Measurements from ENCODE around the gene RBPJL. TPM values are rescaled to one million over a fixed set of nuclear protein-coding genes. Genes with fewer than 3 reads are reported as not detected.

The RBPJL gene
- total and polyA plus RNA-seq, 2 of the 13 experiments (the other 11 are each of a cell fraction or from before 2014, with no cell fraction given), result not detected

- FAIRE-seq (peak; percentile 21), DNase-seq (ENCODE audit: low spot score) (no peak), ATAC-seq (no peak)
- H4K20me1 ChIP-seq (ENCODE audit: insufficient read depth, low read length), result no peaks in the 10 kb centered on the region
- H3K4me2 ChIP-seq (ENCODE audit: low read depth, low read length), result no peak overlapping the region
- in situ Hi-C loops (cut with HindIII; ENCODE audit: extremely low pct_ligation_motif_present, low pct_unique_long_range_greater_than_20kb) (no loop called here), intact Hi-C loops (cut with micrococcal nuclease; ENCODE audit: unreplicated experiment) (no loop called here)
- no peak overlapping the region for H2AFZ ChIP-seq (ENCODE audit: low read length)
- BruUV-seq (replicated peaks), result no TSS peak
- ChIA-PET CTCF (ENCODE audit: low intra/inter-chr PET ratio, low total read pairs) (no interaction called here), POLR2A (no interaction called here)
- no peaks in the 10 kb centered on the region for H3K4me1 ChIP-seq (ENCODE audit: insufficient read depth, low read length)
- no peak overlapping the region for H3K27ac ChIP-seq (ENCODE audit: extremely low read length, insufficient read depth, low read length)
- H3K36me3 ChIP-seq (replicated peaks in 1 of 2; ENCODE audit: control insufficient read depth in 1 of 2, insufficient read depth in 2 of 2, low read length in 2 of 2), result no peaks in the 10 kb centered on the region
- peaks cover 0 to 21% of the 10 kb centered on the region in 2 experiments; a peak in 3 of 5 replicates for H3K27me3 ChIP-seq (ENCODE audit: control insufficient read depth in 1 of 2, insufficient read depth in 2 of 2, low read length in 2 of 2)
- WGBS (ENCODE audit: low lambda C conversion rate), result under 1% methylated on average over 7 of the region's 7 CpGs
- no peaks in the 10 kb centered on the region for H3K9me3 ChIP-seq (ENCODE audit: low read length)
- no peaks in the 10 kb centered on the region for H3K79me2 ChIP-seq (ENCODE audit: insufficient read depth, low read length)
- H3K4me3 ChIP-seq (replicated peaks in 1 of 3; ENCODE audit: insufficient read depth in 1 of 3, low read depth in 2 of 3, low read length in 3 of 3), result no peak overlapping the region
- H3K9ac ChIP-seq (ENCODE audit: insufficient read depth, low read depth, low read length), result no peak overlapping the region
- TF ChIP-seq IKZF1 (IDR thresholded peaks at IDR 0.05), result peak; percentile 98
- TF ChIP-seq RAD51 (IDR thresholded peaks at IDR 0.05; ENCODE audit: borderline replicate concordance), result peak; percentile 47; the same call in 1 of the 2 replicates
- TF ChIP-seq ADNP (CRISPR knock-in tag; IDR thresholded peaks at IDR 0.05), result no peak
- TF ChIP-seq ZNF207 (IDR thresholded peaks at IDR 0.05; ENCODE audit: borderline replicate concordance), result 0 out of 2 replicates have a peak, but pooled peaks have one; percentile 69
- no peak for TF ChIP-seq BRD4 (CRISPR knock-in tag; IDR thresholded peaks at IDR 0.05)
- no peak for TF ChIP-seq SMYD3 (CRISPR knock-in tag; IDR thresholded peaks at IDR 0.05)
- peak; percentile 97 for TF ChIP-seq ZNF282 (IDR thresholded peaks at IDR 0.05; ENCODE audit: partially characterized antibody)
- TF ChIP-seq FOXA1 (IDR thresholded peaks at IDR 0.05), result peak; percentile 76
- no peak for TF ChIP-seq FOXA1 (CRISPR knock-in tag; IDR thresholded peaks at IDR 0.05)
- TF ChIP-seq ZKSCAN1 (IDR thresholded peaks at IDR 0.05; ENCODE audit: low read length), result peak; percentile 69; the same call in 1 of the 2 replicates
- TF ChIP-seq FOXK2 (IDR thresholded peaks at IDR 0.05), result peak; percentile 52; the same call in 1 of the 2 replicates
- TF ChIP-seq, protein P1, sequence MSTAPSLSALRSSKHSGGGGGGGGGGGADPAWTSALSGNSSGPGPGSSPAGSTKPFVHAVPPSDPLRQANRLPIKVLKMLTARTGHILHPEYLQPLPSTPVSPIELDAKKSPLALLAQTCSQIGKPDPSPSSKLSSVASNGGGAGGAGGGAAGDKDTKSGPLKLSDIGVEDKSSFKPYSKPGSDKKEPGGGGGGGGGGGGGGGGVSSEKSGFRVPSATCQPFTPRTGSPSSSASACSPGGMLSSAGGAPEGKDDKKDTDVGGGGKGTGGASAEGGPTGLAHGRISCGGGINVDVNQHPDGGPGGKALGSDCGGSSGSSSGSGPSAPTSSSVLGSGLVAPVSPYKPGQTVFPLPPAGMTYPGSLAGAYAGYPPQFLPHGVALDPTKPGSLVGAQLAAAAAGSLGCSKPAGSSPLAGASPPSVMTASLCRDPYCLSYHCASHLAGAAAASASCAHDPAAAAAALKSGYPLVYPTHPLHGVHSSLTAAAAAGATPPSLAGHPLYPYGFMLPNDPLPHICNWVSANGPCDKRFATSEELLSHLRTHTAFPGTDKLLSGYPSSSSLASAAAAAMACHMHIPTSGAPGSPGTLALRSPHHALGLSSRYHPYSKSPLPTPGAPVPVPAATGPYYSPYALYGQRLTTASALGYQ (CRISPR knock-in tag; IDR thresholded peaks at IDR 0.05), result no peak
- no peak for TF ChIP-seq SMAD9 (CRISPR knock-in tag; IDR thresholded peaks at IDR 0.05)
- TF ChIP-seq FOXP1 (IDR thresholded peaks at IDR 0.05), result peak; percentile 70; the same call in 1 of the 2 replicates
- TF ChIP-seq FOXP1 (CRISPR knock-in tag; IDR thresholded peaks at IDR 0.05), result no peak
- 0 out of 2 replicates have a peak, but pooled peaks have one; percentile 59 for TF ChIP-seq SP1 (IDR thresholded peaks at IDR 0.05)
- no peak for TF ChIP-seq SP1 (CRISPR knock-in tag; IDR thresholded peaks at IDR 0.05)
- TF ChIP-seq, protein P2, sequence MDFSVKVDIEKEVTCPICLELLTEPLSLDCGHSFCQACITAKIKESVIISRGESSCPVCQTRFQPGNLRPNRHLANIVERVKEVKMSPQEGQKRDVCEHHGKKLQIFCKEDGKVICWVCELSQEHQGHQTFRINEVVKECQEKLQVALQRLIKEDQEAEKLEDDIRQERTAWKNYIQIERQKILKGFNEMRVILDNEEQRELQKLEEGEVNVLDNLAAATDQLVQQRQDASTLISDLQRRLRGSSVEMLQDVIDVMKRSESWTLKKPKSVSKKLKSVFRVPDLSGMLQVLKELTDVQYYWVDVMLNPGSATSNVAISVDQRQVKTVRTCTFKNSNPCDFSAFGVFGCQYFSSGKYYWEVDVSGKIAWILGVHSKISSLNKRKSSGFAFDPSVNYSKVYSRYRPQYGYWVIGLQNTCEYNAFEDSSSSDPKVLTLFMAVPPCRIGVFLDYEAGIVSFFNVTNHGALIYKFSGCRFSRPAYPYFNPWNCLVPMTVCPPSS (IDR thresholded peaks at IDR 0.05), result 0 out of 2 replicates have a peak, but pooled peaks have one; percentile 53
- TF ChIP-seq HMG20A (CRISPR knock-in tag; IDR thresholded peaks at IDR 0.05; ENCODE audit: borderline replicate concordance), result no peak
- TF ChIP-seq, protein P3, sequence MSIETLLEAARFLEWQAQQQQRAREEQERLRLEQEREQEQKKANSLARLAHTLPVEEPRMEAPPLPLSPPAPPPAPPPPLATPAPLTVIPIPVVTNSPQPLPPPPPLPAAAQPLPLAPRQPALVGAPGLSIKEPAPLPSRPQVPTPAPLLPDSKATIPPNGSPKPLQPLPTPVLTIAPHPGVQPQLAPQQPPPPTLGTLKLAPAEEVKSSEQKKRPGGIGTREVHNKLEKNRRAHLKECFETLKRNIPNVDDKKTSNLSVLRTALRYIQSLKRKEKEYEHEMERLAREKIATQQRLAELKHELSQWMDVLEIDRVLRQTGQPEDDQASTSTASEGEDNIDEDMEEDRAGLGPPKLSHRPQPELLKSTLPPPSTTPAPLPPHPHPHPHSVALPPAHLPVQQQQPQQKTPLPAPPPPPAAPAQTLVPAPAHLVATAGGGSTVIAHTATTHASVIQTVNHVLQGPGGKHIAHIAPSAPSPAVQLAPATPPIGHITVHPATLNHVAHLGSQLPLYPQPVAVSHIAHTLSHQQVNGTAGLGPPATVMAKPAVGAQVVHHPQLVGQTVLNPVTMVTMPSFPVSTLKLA (IDR thresholded peaks at IDR 0.05), result 0 out of 2 replicates have a peak, but pooled peaks have one; percentile 25
- TF ChIP-seq NBN (conservative IDR thresholded peaks at IDR 0.05), result 0 out of 2 replicates have a peak, but pooled peaks have one; percentile 43
- peak; percentile 73; the same call in 1 of the 2 replicates for TF ChIP-seq LCORL (IDR thresholded peaks at IDR 0.05)
- TF ChIP-seq LCORL (CRISPR knock-in tag; IDR thresholded peaks at IDR 0.05), result no peak
- TF ChIP-seq PLRG1 (conservative IDR thresholded peaks at IDR 0.05), result peak; percentile 95; the same call in 1 of the 2 replicates
- peak; percentile 77 for TF ChIP-seq PHB2 (IDR thresholded peaks at IDR 0.05; ENCODE audit: partially characterized antibody)
- TF ChIP-seq POGZ (CRISPR knock-in tag; IDR thresholded peaks at IDR 0.05), result no peak
These were observed 23.7 kb upstream of the RBPJL start for GRCh38 chr20:45282700-45283550.

Measured in HepG2 (cell line).